H1 (cell line): ENCODE measurements around the gene ANKRD11. TPM values are rescaled to one million over a fixed set of nuclear protein-coding genes. Genes with fewer than 3 reads are reported as not detected.
"Not testable (repeated sequence)": the region's sequence is repeated elsewhere in the genome, so short reads cannot be mapped to it uniquely, and the experiment has no call there.

Source experiments
- CTCF ChIA-PET: fragments of 300-600 bp; sonication (Branson Sonifier 250); formaldehyde crosslinking; loops from one replicate; lab custom pipeline; 2021; ENCODE audit not compliant: partially characterized antibody; lab: Charles Lee
- POLR2A ChIA-PET: fragments of 300-600 bp; sonication (Branson Sonifier 250); formaldehyde crosslinking; loops from one replicate; lab custom pipeline; 2021; ENCODE audit warnings: inconsistent platforms; ENCODE audit not compliant: partially characterized antibody; lab: Charles Lee
- DNase-seq, 2 experiments: peaks; one replicate each; pipeline versions ENCODE4 v3.0.0 to v3.0.0-alpha.2; 2010 to 2022; ENCODE audit warnings: low spot score in 2 of 2, low read depth in 1 of 2, mixed read lengths in 1 of 2
- FAIRE-seq: peaks from 2 replicates; lab custom pipeline; 2011; peaks lifted over from hg19 to GRCh38; lab: Jason Lieb, UNC
- H2AFZ ChIP-seq: 2 replicates; pipeline ENCODE4 v1.8.1; 2012; ENCODE audit warnings: low read length, inconsistent platforms
- H2AK5ac ChIP-seq: 2 replicates; pipeline ENCODE4 v1.6.1; 2013; ENCODE audit warnings: low read depth, low read length
- H2BK120ac ChIP-seq: replicated peaks from 2 replicates; pipeline ENCODE3; 2013; ENCODE audit warnings: low read depth, low read length, inconsistent platforms
- H2BK12ac ChIP-seq: 2 replicates; pipeline ENCODE4 v1.6.1; 2013; ENCODE audit warnings: low read depth, low read length
- H2BK15ac ChIP-seq: 2 replicates; pipeline ENCODE4 v1.6.1; 2013; ENCODE audit warnings: low read length
- H2BK20ac ChIP-seq: 2 replicates; pipeline ENCODE4 v1.6.1; 2013; ENCODE audit warnings: low read length
- H2BK5ac ChIP-seq: 2 replicates; pipeline ENCODE4 v1.6.1; 2013; ENCODE audit warnings: low read depth, low read length
- H3K14ac ChIP-seq: 2 replicates; pipeline ENCODE4 v1.6.1; 2013; ENCODE audit warnings: inconsistent platforms; ENCODE audit not compliant: insufficient read length
- H3K18ac ChIP-seq: 2 replicates; pipeline ENCODE4 v1.6.1; 2013; ENCODE audit warnings: low read length; ENCODE audit errors: extremely low read depth
- H3K23ac ChIP-seq: 2 replicates; pipeline ENCODE4 v1.6.1; 2013; ENCODE audit warnings: inconsistent platforms; ENCODE audit not compliant: insufficient read length
- H3K23me2 ChIP-seq: 2 replicates; pipeline ENCODE4 v1.6.1; 2013; ENCODE audit warnings: low read depth, low read length
- H3K27ac ChIP-seq: 2 replicates; pipeline ENCODE4 v1.6.1; 2011; ENCODE audit warnings: low read depth, low read length, inconsistent platforms
- H3K27me3 ChIP-seq, 4 experiments: replicated peaks in 1 of 4; 1 replicate in 1 of 4; 2 replicates in 3 of 4; pipeline versions ENCODE4 v1.6.1 to v1.8.1; 2011 to 2013; ENCODE audit warnings: low read length in 3 of 4, mild to moderate bottlenecking in 3 of 4, inconsistent platforms in 2 of 4, mixed read lengths in 2 of 4, moderate library complexity in 1 of 4; ENCODE audit not compliant: control insufficient read depth in 3 of 4, insufficient read depth in 3 of 4; ENCODE audit errors: extremely low read depth in 1 of 4
- H3K36me3 ChIP-seq, 4 experiments: 2 replicates each; pipeline versions ENCODE4 v1.6.1 to v1.8.1; 2011 to 2013; ENCODE audit warnings: mild to moderate bottlenecking in 4 of 4, low read length in 3 of 4, moderate library complexity in 2 of 4, control low read depth in 1 of 4, inconsistent platforms in 1 of 4; ENCODE audit not compliant: insufficient read depth in 4 of 4, control insufficient read depth in 2 of 4
- H3K4ac ChIP-seq: replicated peaks from 2 replicates; pipeline ENCODE3; 2013; ENCODE audit warnings: low read length, low read depth, mixed read lengths, inconsistent platforms; ENCODE audit not compliant: insufficient read length
- H3K4me1 ChIP-seq, 4 experiments: replicated peaks in 1 of 4; 1 replicate in 1 of 4; 2 replicates in 3 of 4; pipeline versions ENCODE4 v1.6.1 to v1.8.1; 2011 to 2013; ENCODE audit warnings: low read length in 3 of 4, inconsistent platforms in 2 of 4, mixed read lengths in 1 of 4; ENCODE audit not compliant: insufficient read depth in 4 of 4, control insufficient read depth in 3 of 4
- H3K4me2 ChIP-seq, 2 experiments: 2 replicates each; pipeline versions ENCODE4 v1.6.1 to v1.8.1; 2011 to 2013; ENCODE audit warnings: low read depth in 2 of 2, low read length in 2 of 2, control low read depth in 1 of 2, inconsistent platforms in 1 of 2, mild to moderate bottlenecking in 1 of 2; ENCODE audit not compliant: insufficient read depth in 1 of 2
- H3K4me3 ChIP-seq, 4 experiments: fragments of 200-600, 300-600 bp in 1 of 4; sonication (generic), shearing (Covaris generic), sonication (Bioruptor Twin) in 1 of 4; 2 replicates each; pipeline versions ENCODE4 v1.5.1 to v1.8.1; 2011 to 2016; ENCODE audit warnings: low read length in 4 of 4, low read depth in 3 of 4, control low read depth in 2 of 4, inconsistent platforms in 2 of 4, mild to moderate bottlenecking in 2 of 4, mixed read lengths in 1 of 4, moderate library complexity in 1 of 4; ENCODE audit not compliant: insufficient read depth in 2 of 4; ENCODE audit errors: extremely low read depth in 1 of 4
- H3K56ac ChIP-seq: replicated peaks from 2 replicates; pipeline ENCODE3; 2013; ENCODE audit warnings: low read depth, mild to moderate bottlenecking, mixed read lengths, low read length, inconsistent platforms; ENCODE audit not compliant: insufficient read length
- H3K79me1 ChIP-seq: 2 replicates; pipeline ENCODE4 v1.6.1; 2013; ENCODE audit warnings: low read depth, low read length, control low read depth
- H3K79me2 ChIP-seq, 2 experiments: 2 replicates each; pipeline versions ENCODE4 v1.6.1 to v1.8.1; 2012 to 2013; ENCODE audit warnings: low read length in 2 of 2, mild to moderate bottlenecking in 2 of 2, inconsistent platforms in 1 of 2; ENCODE audit not compliant: insufficient read depth in 2 of 2, control insufficient read depth in 1 of 2
- H3K9ac ChIP-seq, 4 experiments: replicated peaks in 1 of 4; 1 replicate in 1 of 4; 2 replicates in 3 of 4; pipeline versions ENCODE4 v1.6.1 to v1.8.1; 2011 to 2013; ENCODE audit warnings: low read depth in 3 of 4, low read length in 3 of 4, control low read depth in 2 of 4, mild to moderate bottlenecking in 2 of 4, moderate library complexity in 2 of 4, inconsistent platforms in 1 of 4; ENCODE audit errors: extremely low read depth in 1 of 4
- H3K9me3 ChIP-seq, 2 experiments: 2 replicates each; pipeline versions ENCODE4 v1.6.1 to v1.8.1; 2012 to 2013; ENCODE audit warnings: mild to moderate bottlenecking in 2 of 2, moderate library complexity in 2 of 2, control low read depth in 1 of 2, inconsistent platforms in 1 of 2, low read depth in 1 of 2, low read length in 1 of 2, mixed read lengths in 1 of 2; ENCODE audit not compliant: insufficient read depth in 2 of 2
- H4K20me1 ChIP-seq, 2 experiments: replicated peaks in 1 of 2; 2 replicates each; pipeline versions ENCODE3 to v1.8.1; 2011 to 2013; ENCODE audit warnings: inconsistent platforms in 2 of 2, low read length in 2 of 2, mild to moderate bottlenecking in 1 of 2; ENCODE audit not compliant: insufficient read depth in 2 of 2, control insufficient read depth in 1 of 2
- H4K5ac ChIP-seq: 2 replicates; pipeline ENCODE4 v1.6.1; 2013; ENCODE audit warnings: low read length, low read depth, mixed read lengths, inconsistent platforms; ENCODE audit not compliant: insufficient read length
- H4K8ac ChIP-seq: 2 replicates; pipeline ENCODE4 v1.8.0; 2013; ENCODE audit warnings: mild to moderate bottlenecking, moderate library complexity, low read length, inconsistent platforms; ENCODE audit not compliant: insufficient read depth; ENCODE audit errors: extremely low read depth
- H4K91ac ChIP-seq: replicated peaks from 2 replicates; pipeline ENCODE3; 2013; ENCODE audit warnings: low read length, mixed read lengths, inconsistent platforms; ENCODE audit not compliant: insufficient read length
- WGBS, 2 experiments: shearing (Covaris generic) in 1 of 2; methylation state at CpG; one replicate each; pipeline versions ENCODE4 v1.1.6 to v1.1.7; 2013 to 2015; ENCODE audit warnings: low lambda C conversion rate in 2 of 2, mixed read lengths in 2 of 2, inconsistent platforms in 1 of 2, low coverage in 1 of 2, missing lambda C conversion rate in 1 of 2; ENCODE audit not compliant: insufficient replicate concordance in 2 of 2, insufficient coverage in 1 of 2, insufficient read length in 1 of 2; ENCODE audit errors: extremely low coverage in 1 of 2, missing lambda C conversion rate in 1 of 2; 5-methylcytosine and 5-hydroxymethylcytosine counted together
- polyA plus RNA-seq, 7 experiments: library from polyadenylated mRNA; depleted of rRNA in 3 of 7; stranded (reverse) in 5 of 7; unstranded in 2 of 7; fragments of >200 nt in 5 of 7; fragments of 200-250 nt in 2 of 7; gene quantifications; 1 replicate in 5 of 7; 2 replicates in 1 of 7; 4 replicates in 1 of 7; pipeline versions ENCODE4 v1.2.1 to v1.2.3, GENCODE V29; 2011 to 2013; ENCODE audit warnings: missing spikeins in 2 of 7, mixed read lengths in 2 of 7
- total RNA-seq: library from RNA; stranded (reverse); fragmentation: NEBNext Ultra II Directional; extraction: Animal tissue kit (Norgen Biotek cat#: 25700); gene quantifications from 2 replicates; pipeline ENCODE4 v1.2.1, GENCODE V29; 2021

Gene ANKRD11
- total and polyA plus RNA-seq, 2 of the 8 experiments (the other 6 are each of a cell fraction or from before 2014, with no cell fraction given), result 46.5 to 142 TPM

- not testable (repeated sequence) for H3K23me2 ChIP-seq, H3K9me3 ChIP-seq, H3K18ac ChIP-seq, H2BK15ac ChIP-seq, H2AFZ ChIP-seq, H3K4me3 ChIP-seq, H3K56ac ChIP-seq, H3K4ac ChIP-seq, H3K27ac ChIP-seq, DNase-seq, H2AK5ac ChIP-seq, H3K14ac ChIP-seq, H4K5ac ChIP-seq, H3K9ac ChIP-seq, H3K4me2 ChIP-seq, H2BK5ac ChIP-seq, H3K23ac ChIP-seq, FAIRE-seq, H3K4me1 ChIP-seq, H3K27me3 ChIP-seq, H2BK120ac ChIP-seq, H2BK20ac ChIP-seq, H2BK12ac ChIP-seq
- H3K79me2 ChIP-seq, result peaks cover 5 to 85% of the 10 kb centered on the region in 2 experiments; a peak in 3 of 4 replicates
- H3K36me3 ChIP-seq, result peaks cover 3 to 16% (median 13%) of the 10 kb centered on the region in 4 experiments; a peak in 7 of 8 replicates
- H4K8ac ChIP-seq, result 0 out of 2 replicates have a peak overlapping the region, but pooled peaks have one; percentile 42
- H4K91ac ChIP-seq, result peak overlapping the region; percentile 10
- 94% methylated on average over 12 of the region's 69 CpGs; no CpG with 5 or more reads in 1 of the 2 experiments for WGBS, 2 experiments
- H4K20me1 ChIP-seq, result peaks cover 23 to 52% of the 10 kb centered on the region in 2 experiments
- CTCF ChIA-PET, result interaction anchor here (0.6 to 4.1 kb wide), 14 partner anchors 10 to 176 kb away, joined by 3 to 42 read pairs (median 10); no protein-coding TSS in a partner anchor
- POLR2A ChIA-PET, result interaction anchor here (0.6 to 1.6 kb wide), 4 partner anchors 9 to 201 kb away, joined by 3 to 7 read pairs (median 3); no protein-coding TSS in a partner anchor
- H3K79me1 ChIP-seq, result peaks cover 31% of the 10 kb centered on the region
These were observed 183.6 kb downstream of the ANKRD11 start for GRCh38 chr16:89306457-89307420.
